Lung (tissue), 12 donors: Measurements from ENCODE around the gene RNF157. TPM values are rescaled to one million over a fixed set of nuclear protein-coding genes. Genes with fewer than 3 reads are reported as not detected.
A peak's percentile ranks its signal among the peaks of the same experiment; 100 is the strongest.
"Not testable (repeated sequence)": the region's sequence is repeated elsewhere in the genome, so short reads cannot be mapped to it uniquely, and the experiment has no call there.

Experiments used
- ATAC-seq: fragments of 200-7000 bp; cut with Tn5 transposase; one replicate; pipeline ENCODE4 v1.9.1; 2020; ENCODE audit warnings: moderate number of reproducible peaks; ENCODE audit not compliant: insufficient read depth, low FRiP score
- DNase-seq, 3 donors: peaks; one replicate each; pipeline ENCODE4 v3.0.0-alpha.2; 2013 to 2017
- H3K27ac ChIP-seq, 2 donors: one replicate each; pipeline ENCODE4 v1.5.1; 2013; ENCODE audit warnings: mild to moderate bottlenecking in 2 of 2, moderate library complexity in 2 of 2, control low read depth in 1 of 2, inconsistent platforms in 1 of 2, low read depth in 1 of 2, low read length in 1 of 2
- H3K27me3 ChIP-seq, 3 donors: one replicate each; pipeline ENCODE4 v1.5.1; 2013; ENCODE audit warnings: low read length in 2 of 3; ENCODE audit not compliant: control insufficient read depth in 3 of 3, insufficient read depth in 3 of 3
- H3K36me3 ChIP-seq, 4 donors: one replicate each; pipeline ENCODE4 v1.5.1; 2013; ENCODE audit warnings: low read length in 4 of 4, mild to moderate bottlenecking in 1 of 4, moderate library complexity in 1 of 4; ENCODE audit not compliant: control insufficient read depth in 4 of 4, insufficient read depth in 4 of 4
- H3K4me1 ChIP-seq, 5 donors: one replicate each; pipeline ENCODE4 v1.5.1; 2013; ENCODE audit warnings: low read length in 5 of 5, mild to moderate bottlenecking in 2 of 5, moderate library complexity in 1 of 5; ENCODE audit not compliant: control insufficient read depth in 5 of 5, insufficient read depth in 5 of 5
- H3K4me3 ChIP-seq: one replicate; pipeline ENCODE4 v1.5.1; 2013; ENCODE audit warnings: mild to moderate bottlenecking, control low read depth, moderate library complexity
- H3K9ac ChIP-seq, 2 donors: one replicate each; pipeline ENCODE4 v1.5.1; 2013; ENCODE audit warnings: low read length in 2 of 2, control low read depth in 1 of 2; ENCODE audit not compliant: insufficient read depth in 1 of 2
- H3K9me3 ChIP-seq, 4 donors: one replicate each; pipeline ENCODE4 v1.5.1; 2013; ENCODE audit warnings: low read length in 3 of 4, mild to moderate bottlenecking in 1 of 4, moderate library complexity in 1 of 4; ENCODE audit not compliant: control insufficient read depth in 4 of 4, insufficient read depth in 3 of 4
- CTCF ChIP-seq: IDR thresholded peaks from 2 replicates; pipeline ENCODE4 v1.5.1; 2012; ENCODE audit warnings: mild to moderate bottlenecking; ENCODE audit errors: control extremely low read depth, extremely low read depth
- WGBS, 2 donors: extraction: QIAGEN DNeasy Blood & Tissue Kit; methylation state at CpG; one replicate each; pipeline ENCODE4 v1.1.7; 2013; 5-methylcytosine and 5-hydroxymethylcytosine counted together
- polyA plus RNA-seq, 2 donors: library from polyadenylated mRNA; stranded (reverse); fragments of 200-250 nt; gene quantifications; one replicate each; pipeline ENCODE4 v1.2.1, GENCODE V29; 2013
- total RNA-seq, 2 donors: library from RNA; depleted of rRNA in 1 of 2; stranded (reverse); fragments of >200 nt in 1 of 2; gene quantifications; one replicate each; pipeline ENCODE4 v1.2.1, GENCODE V29; 2014 to 2021
- donor health status: control.
- donor health status: control.
- donor health status: Bipolar disorder and iron deficiency.
- donor health status: healthy.
- donor health status: DM: yes; HTN: yes; CAD: no.

The RNF157 gene
- total and polyA plus RNA-seq, 4 donors: 0.88 to 2.5 (median 1.8) TPM

DNA sequence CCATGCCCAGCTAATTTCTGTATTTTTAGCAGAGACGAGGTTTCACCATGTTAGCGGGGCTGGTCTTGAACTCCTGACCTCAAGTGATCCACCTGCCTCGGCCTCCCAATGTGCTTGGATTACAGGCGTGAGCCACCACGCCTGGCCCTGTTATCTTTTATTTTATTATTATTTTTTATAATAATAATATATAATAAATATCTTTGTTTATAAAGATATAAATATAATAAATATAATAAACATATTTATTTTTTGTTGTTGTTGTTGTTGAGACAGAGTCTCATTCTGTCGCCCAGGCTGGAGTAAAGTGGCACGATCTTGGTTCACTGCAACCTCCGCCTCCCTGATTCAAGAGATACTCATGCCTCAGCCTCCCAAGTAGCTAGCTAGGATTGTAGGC, 7.0 kb upstream of the RNF157 start:
- H3K36me3 ChIP-seq: no peaks in the 10 kb centered on the region
- WGBS, 2 donors: 92 to 94% methylated on average over 8 of the region's 8 CpGs
- H3K4me3 ChIP-seq: no peak overlapping the region
- TF ChIP-seq CTCF: no peak
- H3K27ac ChIP-seq: no peak overlapping the region
- no peak overlapping the region for H3K9ac ChIP-seq
- no peaks in the 10 kb centered on the region for H3K9me3 ChIP-seq
- peaks cover 0 to 10% (median 0%) of the 10 kb centered on the region in 5 donors for H3K4me1 ChIP-seq
- no peak for DNase-seq
- H3K27me3 ChIP-seq: no peaks in the 10 kb centered on the region
- ATAC-seq: no peak

DNA sequence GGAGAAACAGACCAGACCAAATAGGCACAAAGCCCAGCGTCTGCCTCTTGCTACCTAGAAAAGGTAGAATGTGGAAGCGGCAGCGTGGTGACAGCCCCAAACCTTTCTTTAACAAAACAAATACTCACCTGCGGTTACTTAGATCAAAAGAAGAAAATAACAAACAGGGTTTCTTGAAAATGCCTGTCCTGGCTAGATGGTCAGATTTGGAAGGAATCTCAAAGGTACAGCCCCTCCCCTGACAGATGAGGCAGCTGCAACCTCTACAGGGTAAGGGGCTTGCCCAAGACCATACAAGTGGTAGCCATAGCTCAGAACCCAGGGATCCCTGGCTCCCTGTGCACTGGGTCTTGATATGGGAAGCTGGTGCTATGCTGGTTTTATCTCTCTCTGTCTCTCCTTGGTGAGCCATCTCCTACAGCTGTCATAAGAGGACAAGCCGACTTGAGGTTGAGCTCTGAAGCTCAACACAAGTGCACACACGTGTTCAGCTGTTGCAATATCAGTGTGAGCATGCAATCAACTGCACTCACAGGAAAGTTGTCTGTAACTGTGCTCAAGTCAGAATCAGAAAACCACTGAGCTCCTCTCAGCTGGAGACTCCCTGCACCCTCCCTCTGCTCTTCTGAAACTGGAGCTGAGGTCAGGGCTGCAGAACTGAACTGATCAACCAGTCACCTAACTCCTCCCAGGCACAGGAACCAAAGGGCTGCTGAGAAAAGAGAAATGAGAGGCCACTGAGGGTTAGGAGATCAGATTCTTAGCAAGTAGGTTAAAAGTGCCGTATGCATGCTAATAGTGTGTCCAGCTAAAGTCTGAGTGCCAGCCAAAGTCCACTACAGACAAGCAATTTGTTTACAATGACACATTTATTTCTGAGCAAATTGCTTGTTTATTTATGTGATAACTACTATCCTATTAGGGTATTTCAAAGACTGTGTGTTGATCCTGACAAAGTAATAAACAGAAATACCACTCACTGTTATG, 6.1 kb upstream of the RNF157 start:
- ATAC-seq (no peak), DNase-seq (peak in 1 of 3 donors; percentile 37)
- Histone ChIP-seq H3K9me3 (no peaks in the 10 kb centered on the region), H3K36me3 (no peaks in the 10 kb centered on the region), H3K4me3 (no peak overlapping the region), H3K9ac (no peak overlapping the region), H3K4me1 (peaks cover 0 to 13% (median 0%) of the 10 kb centered on the region in 5 donors), H3K27me3 (no peaks in the 10 kb centered on the region), H3K27ac (no peak overlapping the region)
- TF ChIP-seq CTCF: no peak
- WGBS, 2 donors: 65 to 68% methylated on average over 7 of the region's 7 CpGs

- not testable (repeated sequence) for H3K9ac ChIP-seq, H3K27ac ChIP-seq, ATAC-seq, H3K36me3 ChIP-seq, H3K4me3 ChIP-seq, H3K27me3 ChIP-seq, DNase-seq, H3K9me3 ChIP-seq
- H3K4me1 ChIP-seq: peaks cover 0 to 21% (median 0%) of the 10 kb centered on the region in 5 donors
- WGBS, 2 donors: 97 to 98% methylated on average over 8 of the region's 8 CpGs
These were observed 4.4 kb upstream of the RNF157 start for GRCh38 chr17:76244721-76245120.

DNA sequence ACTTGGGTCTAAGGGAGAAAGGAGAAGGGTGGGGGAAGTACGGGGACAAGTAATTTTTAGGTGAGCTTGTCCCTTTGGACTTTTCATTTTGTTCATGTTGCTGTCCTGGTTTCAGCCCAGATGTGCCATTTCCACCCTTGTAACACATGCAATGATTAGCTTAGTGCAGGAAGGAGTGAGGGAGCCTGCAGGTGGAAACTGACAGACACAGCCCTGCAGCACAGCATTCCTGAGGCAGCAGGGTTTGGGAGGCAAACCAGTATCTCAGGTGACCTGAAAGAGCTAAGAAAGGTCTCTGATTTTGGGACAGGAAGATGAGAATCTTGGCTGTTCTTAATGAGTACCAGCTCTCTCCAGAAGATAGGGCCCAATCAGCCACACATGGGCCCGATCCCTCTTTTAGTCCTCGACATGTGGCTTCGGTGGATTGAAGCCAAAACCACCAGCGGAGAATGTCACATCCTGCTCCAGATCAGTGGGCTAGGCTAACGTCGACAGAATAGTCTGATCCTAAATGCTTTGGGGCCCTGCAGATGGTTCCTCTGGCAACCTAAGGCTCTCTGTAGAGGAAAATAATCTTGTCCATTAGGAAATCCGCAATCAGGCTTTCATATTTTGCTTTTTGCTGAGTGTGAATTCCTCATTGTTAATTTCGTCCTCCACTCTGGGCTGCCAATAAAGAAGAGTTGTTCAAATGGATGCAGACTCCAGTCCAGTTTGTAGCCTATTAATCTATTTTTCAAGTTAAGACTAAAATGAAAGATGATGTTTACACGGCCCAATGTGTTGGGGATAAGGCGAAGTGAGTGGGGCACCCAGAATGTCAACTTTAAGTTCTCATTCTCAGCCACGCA, 3.8 kb upstream of the RNF157 start:
- Histone ChIP-seq H3K27me3 (no peaks in the 10 kb centered on the region), H3K9me3 (no peaks in the 10 kb centered on the region), H3K27ac (no peak overlapping the region), H3K4me3 (no peak overlapping the region), H3K4me1 (peaks cover 0 to 24% (median 0%) of the 10 kb centered on the region in 5 donors), H3K9ac (no peak overlapping the region), H3K36me3 (no peaks in the 10 kb centered on the region)
- DNase-seq: peak in 2 of 3 donors; percentile 63 to 64
- ATAC-seq: no peak
- 50 to 71% methylated on average over 12 of the region's 12 CpGs for WGBS, 2 donors
- no peak for TF ChIP-seq CTCF
